ENCODE data around the gene CCDC187.
"Not testable (repeated sequence)": the region's sequence is repeated elsewhere in the genome, so short reads cannot be mapped to it uniquely, and the experiment has no call there.

GRCh38 chr9:136319244-136319643 is 15.3 kb upstream of the CCDC187 start:
- not testable (repeated sequence) for TF ChIP-seq POLR2A, CTCF (IDR thresholded peaks at IDR 0.05)

All from body of pancreas (tissue), 4 donors.